Daoy (cell line): ENCODE data around the gene PDE8A. TPM values are rescaled to one million over a fixed set of nuclear protein-coding genes. Genes with fewer than 3 reads are reported as not detected.
"Not testable (repeated sequence)": the region's sequence is repeated elsewhere in the genome, so short reads cannot be mapped to it uniquely, and the experiment has no call there.

Source experiments
- DNase-seq: peaks from one replicate; pipeline ENCODE4 v3.0.0-alpha.2; 2015; ENCODE audit warnings: low read depth
- total RNA-seq: library from RNA; depleted of rRNA; stranded (reverse); fragments of >200 nt; shearing (Covaris generic); gene quantifications from 2 replicates; pipeline ENCODE4 v1.2.3, GENCODE V29; 2014; rRNA removed

PDE8A gene
- total RNA-seq, 1 experiment from 2014 or later: 4.9 TPM

DNA sequence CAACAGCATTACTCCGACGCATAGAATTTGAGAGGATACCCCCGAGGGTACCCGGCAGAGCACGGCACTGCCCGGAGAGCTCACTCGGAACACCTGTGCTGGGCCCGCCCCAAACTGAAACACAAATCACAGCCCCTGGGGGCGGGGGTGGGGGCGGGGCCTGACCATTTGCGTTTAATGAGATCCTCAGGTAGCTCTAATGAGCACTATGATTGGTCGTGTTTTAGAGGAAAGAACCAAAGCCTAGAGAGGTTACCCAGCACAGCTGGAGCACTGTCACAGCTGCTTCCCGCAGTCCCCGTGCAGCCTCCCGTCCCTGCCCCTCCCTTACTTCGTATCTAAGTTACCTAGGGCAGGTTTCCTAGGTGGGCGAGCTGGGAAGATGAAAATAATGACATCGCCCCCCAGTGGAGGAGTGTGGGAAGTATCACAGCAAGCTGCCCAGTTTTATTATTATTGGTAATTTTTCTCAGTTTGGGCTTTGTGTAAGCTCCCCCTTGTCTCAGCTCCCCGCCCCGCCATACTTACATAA is 187.1 kb downstream of the PDE8A start:
- no peak for DNase-seq

DNA sequence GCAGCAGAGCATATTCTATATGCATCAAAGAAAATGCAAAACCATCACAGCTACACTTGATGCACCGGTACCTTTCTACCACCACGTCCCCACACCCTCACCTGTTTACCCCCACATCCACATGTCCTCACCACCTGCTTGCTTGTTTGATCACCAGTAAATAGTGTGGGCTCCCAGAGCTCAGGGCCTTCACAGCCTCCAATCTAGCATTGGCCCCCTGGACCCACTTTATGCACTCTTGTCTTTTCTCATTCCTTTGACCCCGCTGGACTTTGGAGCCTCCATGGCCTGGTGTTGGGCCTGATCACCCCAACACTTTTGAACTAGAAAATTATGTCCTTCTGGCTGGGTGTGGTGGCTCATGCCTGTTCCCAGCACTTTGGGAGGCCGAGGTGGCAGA is 190.1 kb downstream of the PDE8A start:
- DNase-seq: no peak

DNA sequence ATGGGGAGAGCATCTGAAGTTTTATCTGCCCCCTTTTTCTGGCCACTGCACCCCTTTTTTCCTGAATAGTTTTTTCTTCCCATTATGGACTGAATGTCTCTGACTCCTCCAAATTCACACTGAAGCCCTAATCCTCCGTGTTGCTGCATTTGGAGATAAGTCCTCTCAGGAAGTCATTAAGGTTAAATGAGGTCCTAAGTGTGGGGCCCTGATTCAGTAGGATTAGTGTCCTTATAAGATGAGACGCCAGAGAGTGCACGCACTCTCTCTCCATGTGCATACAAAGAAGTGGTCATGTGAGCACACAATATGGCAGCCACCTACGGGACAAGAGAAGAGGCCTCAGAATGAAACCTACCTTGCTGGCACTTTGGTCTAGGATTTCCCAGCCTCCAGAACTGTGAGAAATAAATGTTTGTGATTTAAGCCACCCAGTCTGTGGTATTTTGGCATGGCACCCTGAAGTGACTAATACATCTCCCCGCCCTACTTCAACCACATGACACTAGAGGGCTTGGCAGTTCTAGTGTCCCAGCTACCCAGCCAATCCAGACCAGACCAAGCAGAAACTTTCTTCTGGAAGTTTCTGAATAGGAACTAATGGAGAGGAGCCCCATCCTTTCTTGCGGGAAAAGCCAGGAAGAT is 191.3 kb downstream of the PDE8A start:
- DNase-seq: no peak

GRCh38 chr15:85173630-85174029 is 192.0 kb downstream of the PDE8A start:
- not testable (repeated sequence) for DNase-seq

GRCh38 chr15:85174521-85174920 is 192.9 kb downstream of the PDE8A start:
- DNase-seq: no peak

DNA sequence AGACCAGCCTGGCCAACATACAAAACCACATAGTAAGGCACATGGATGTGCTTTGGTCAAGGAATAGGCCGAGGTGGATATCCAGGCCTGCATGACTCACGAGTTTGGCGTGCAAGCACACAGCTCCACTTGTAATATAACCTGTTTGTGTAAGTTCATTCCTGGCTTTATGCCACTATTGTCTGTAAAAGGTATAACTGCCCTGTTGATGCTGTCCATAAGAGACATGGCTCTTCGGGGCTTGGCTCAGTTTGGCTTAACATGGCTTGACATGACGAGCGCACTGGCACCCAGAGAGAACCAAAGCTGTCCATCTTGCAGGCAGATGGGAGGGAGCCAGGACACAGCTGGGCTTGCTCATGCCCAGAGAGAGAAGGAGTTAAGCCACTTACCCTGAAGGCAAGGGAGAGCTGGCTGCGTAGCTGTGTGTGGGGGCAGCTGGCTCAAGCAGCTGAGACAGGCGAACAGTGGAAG is 195.4 kb downstream of the PDE8A start:
- DNase-seq: peak; percentile 67

- DNase-seq: no peak
These were observed 196.7 kb downstream of the PDE8A start for GRCh38 chr15:85178308-85178707.

- DNase-seq: no peak
These were observed 198.0 kb downstream of the PDE8A start for GRCh38 chr15:85179700-85180099.

- not testable (repeated sequence) for DNase-seq
These were observed 203.7 kb downstream of the PDE8A start for GRCh38 chr15:85185350-85185749.

DNA sequence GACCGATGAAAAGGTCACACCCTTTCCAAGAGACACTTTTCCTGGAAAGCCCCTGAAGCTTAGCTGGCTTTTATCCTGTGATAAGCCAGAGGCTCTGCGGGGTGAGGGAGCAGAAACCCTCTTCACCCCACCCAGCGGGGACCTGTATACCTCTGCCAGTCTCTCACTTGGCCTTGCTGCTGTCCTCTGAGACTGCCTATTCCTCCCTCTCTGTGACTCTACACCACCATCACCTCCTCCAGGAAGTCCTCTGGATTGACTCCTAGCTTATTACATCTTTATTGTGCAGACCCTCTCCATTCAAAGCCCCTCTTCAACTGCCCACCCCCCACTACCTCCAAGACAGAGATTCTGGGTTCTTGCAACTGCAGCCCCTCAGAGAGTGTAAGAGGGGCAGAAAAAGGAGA is 206.5 kb downstream of the PDE8A start:
- DNase-seq: not testable (repeated sequence)

Other genes with a start within 250 kb of the PDE8A start
- gene ZNF592, start 233.3 kb upstream of the PDE8A start, total RNA-seq: 1.4 and 2.1 TPM in 2 replicates
- gene ALPK3, start 164.5 kb upstream of the PDE8A start, total RNA-seq: 0.11 and 0.24 TPM in 2 replicates
- not detected in 2 replicates for gene SLC28A1, start 97.2 kb upstream of the PDE8A start, total RNA-seq